ENCODE results near the gene ELMO2.

GRCh38 chr20:46333161-46333991 lies 73.0 kb downstream of the ELMO2 start:
- TF ChIP-seq CTCF (IDR thresholded peaks at IDR 0.05): no peak
- TF ChIP-seq EP300 (IDR thresholded peaks at IDR 0.05): no peak
